Adipose tissue (tissue), 3 donors: ENCODE data around the gene COX8C. TPM values are rescaled to one million over a fixed set of nuclear protein-coding genes. Genes with fewer than 3 reads are reported as not detected.

Experiments used
- H3K27ac ChIP-seq: one replicate; pipeline ENCODE4 v1.5.1; 2013; ENCODE audit warnings: low read depth, low read length
- WGBS, 3 donors: extraction: QIAGEN DNeasy Blood & Tissue Kit; methylation state at CpG; one replicate each; pipeline ENCODE4 v1.1.7; 2013; 5-methylcytosine and 5-hydroxymethylcytosine counted together
- polyA plus RNA-seq, 3 donors: library from polyadenylated mRNA; stranded (reverse); fragments of 200-250 nt; gene quantifications; one replicate each; pipeline ENCODE4 v1.2.3, GENCODE V29; 2013
- donor health status: healthy with polysubstance abuse.
- donor health status: Bipolar disorder and iron deficiency.
- donor health status: healthy.

COX8C gene, protein sequence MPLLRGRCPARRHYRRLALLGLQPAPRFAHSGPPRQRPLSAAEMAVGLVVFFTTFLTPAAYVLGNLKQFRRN
- not detected for polyA plus RNA-seq

DNA sequence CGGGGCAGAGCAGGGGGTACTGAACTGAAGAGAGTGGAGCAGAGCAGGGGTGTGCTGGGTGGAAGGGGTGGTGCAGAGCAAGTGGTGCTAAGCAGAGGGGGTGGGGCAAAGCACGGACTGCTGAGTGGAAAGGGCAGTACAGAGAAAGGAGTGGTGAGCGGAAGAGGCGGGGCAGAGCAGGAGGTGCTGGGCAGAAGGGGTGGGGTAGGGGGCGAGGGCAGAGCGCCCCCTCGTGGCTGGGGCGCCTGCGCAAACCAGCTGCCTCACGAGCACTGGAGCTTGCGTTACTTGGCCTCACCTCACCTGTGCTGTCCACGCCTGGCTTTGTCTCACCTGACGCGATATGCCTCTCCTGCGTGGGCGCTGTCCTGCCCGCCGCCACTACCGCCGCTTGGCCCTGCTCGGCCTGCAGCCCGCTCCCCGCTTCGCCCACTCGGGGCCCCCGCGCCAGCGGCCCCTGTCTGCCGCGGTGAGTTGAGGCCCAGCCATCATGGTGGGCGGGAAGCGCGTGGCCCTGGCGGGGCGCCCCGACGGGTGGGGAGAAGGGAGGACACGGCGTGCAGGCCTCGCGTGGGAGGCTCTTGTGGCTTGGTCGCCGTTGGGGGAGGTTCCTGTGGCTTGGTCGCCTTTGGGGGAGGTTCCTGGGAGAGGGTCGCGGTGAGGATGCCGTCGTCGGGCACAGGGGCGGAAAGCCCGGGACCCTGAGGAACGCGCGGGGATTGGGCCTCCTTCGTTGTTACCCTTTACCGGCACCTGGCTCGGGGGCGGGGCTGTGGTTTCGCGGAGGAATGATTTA lies at the start of gene COX8C:
TSS of gene COX8C (plus strand) at position 257 of the 796 bp plus-strand sequence. CDS start at position 344, 87 bp downstream.
- 96 to 98% (median 97%) methylated on average over 40 to 60 of the region's 60 CpGs for WGBS, 3 donors
- H3K27ac ChIP-seq = no peak within 1 kb of the TSS

DNA sequence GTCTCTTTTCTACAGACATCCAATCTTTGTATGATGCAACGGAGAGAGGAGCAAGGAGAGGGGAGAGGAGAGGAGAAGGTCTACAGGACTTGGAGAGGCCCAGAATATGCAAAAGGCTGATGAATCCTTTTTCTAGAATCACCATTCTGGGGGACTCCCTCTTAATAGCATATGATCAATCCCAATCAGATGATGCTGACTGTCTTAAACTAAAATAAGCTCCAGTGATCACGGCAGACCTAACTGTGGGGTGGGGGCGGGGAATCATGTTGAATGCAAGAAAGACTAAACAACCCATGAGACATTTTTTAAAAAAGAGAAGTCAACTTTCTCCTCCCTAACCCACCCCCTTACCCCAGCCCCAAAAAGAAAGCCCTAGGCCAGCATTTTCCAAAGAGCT lies 47.6 kb upstream of the COX8C start:
- 73 to 81% (median 74%) methylated on average over 3 of the region's 3 CpGs for WGBS, 3 donors

DNA sequence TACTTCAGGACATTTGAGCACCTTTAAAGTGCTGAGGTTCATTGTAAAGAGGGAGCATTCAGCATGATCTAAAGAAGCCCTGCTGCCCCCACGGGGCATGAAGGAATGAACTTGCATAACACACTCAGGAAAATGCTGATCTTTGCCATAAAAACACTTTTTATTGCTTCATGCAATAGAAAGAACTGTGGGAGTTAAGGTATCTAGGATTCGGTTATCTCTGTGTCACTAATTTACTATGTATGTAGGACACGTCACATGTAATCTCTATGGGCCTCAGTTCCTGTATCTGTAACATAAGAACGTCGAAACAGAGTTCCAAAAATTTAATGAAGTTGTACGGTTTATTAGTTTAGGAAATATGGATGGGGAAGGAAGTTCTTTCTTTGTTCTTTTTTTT lies 47.1 kb upstream of the COX8C start:
- no peak overlapping the region for H3K27ac ChIP-seq
- 23 to 73% (median 32%) methylated on average over 6 of the region's 6 CpGs for WGBS, 3 donors

More for the DNA sequence above, 47.6 kb upstream of the COX8C start:
- H3K27ac ChIP-seq = no peak overlapping the region

DNA sequence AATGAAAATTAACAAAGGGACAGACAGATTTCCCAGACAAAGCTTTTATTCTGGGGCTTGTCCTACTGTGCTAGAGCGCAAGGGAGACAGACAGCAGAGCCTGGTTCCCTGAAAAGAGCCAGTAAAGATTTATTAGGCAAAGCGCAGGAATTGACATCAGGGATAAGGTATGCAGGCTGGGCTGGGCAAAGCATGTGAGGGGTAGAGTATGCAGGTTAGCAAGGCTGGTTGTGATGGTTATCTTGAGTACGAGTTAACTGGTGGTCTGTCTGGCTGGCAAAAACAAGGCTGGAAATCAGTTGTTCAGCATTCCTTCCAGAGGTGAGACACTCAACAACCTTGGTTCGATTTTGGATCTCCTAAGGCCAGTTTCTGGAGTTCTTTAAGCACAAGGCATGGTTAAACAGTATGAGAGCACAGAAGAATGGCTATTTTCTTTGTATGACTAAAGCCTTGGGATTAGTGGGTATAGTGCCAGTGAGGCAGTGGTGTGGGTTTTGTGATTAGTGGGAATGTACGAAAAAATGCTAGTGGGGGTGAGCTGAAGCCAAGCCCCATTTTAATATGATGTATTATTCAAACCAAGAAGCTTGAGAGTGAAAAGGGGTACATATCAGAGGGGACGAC lies 45.0 kb upstream of the COX8C start:
- 83 to 95% (median 92%) methylated on average over 6 of the region's 6 CpGs for WGBS, 3 donors
- no peak overlapping the region for H3K27ac ChIP-seq

DNA sequence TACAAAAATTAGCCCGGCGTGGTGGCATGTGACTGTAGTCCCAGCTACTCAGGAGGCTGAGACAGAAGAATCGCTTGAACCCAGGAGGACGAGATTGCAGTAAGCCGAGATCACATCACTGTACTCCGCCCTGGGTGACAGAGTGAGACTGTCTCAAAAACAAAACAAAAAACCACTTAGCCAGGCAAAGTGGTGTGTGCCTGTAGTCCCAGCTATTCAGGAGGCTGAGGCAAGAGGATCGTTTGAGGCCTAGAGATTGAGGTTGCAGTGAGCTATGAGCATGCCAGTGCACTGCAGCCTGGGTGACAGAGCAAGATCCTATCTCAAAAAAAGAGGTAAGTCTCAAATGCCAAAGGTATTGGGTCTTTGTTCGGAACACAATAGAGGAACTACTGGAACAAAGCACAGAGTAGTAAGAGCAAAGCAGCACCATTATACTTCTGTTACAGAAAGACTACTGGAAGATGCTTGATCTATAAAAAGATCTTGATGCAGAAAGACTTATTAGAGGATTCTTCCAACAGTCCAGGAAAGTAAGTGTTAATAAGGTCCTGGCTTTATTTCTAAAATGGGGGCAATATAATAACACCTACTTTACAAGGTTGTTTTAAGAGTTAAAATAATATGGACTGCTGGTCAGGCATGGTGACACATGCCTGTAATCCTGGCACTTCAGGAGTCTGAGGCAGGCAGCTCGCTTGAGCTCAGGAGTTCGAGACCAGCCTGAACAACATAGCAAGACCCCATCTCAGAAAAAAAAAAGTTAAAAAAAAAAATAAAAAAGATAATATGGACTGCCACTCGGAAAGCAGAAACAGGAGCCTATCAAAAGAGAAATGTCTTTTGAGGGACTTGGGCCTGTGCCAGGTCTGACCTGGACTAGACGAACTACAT lies 44.0 kb upstream of the COX8C start:
- H3K27ac ChIP-seq = no peak overlapping the region
- WGBS, 3 donors = 90 to 95% (median 92%) methylated on average over 12 of the region's 12 CpGs

DNA sequence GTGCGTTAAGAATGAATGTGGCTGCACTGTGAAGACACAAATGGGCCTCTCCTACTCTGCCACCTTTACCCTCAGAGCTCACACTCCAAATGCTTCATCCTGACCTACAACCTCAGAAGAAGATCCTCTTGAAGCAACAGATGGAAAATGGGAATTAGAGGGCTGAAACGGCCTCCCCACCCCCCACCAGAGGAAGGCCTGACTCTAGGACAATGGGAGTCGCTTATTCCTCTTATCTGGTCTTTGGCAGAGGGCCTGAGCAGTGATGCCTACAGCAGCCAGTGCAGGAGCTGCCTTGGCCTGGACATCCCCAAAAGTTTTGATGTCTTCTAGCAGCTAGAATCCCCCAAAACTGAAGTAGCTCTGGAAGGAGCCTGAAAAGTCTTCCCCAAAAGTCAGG lies 43.3 kb upstream of the COX8C start:
- 59 to 65% (median 64%) methylated on average over 3 of the region's 3 CpGs for WGBS, 3 donors
- H3K27ac ChIP-seq = no peak overlapping the region

DNA sequence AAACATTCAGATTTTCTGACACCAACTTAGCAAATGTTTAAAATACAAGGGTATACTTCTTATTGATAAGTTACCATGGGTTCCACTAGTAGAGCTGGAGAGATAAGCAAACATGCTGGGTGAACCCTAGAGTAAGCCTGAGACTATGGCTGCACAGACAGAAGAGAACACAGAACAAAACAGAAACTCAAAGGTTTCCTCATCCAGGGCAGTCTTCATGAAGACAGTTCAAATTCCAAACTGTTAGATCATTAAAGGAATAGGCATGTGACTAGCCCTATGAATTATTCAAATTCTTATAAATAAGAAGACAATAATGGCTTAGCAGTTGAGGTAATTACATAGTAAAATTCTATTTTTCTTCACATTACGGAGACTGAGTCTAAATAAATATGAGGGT lies 42.2 kb upstream of the COX8C start:
- 96 to 100% (median 97%) methylated on average over 1 of the region's 1 CpG for WGBS, 3 donors

DNA sequence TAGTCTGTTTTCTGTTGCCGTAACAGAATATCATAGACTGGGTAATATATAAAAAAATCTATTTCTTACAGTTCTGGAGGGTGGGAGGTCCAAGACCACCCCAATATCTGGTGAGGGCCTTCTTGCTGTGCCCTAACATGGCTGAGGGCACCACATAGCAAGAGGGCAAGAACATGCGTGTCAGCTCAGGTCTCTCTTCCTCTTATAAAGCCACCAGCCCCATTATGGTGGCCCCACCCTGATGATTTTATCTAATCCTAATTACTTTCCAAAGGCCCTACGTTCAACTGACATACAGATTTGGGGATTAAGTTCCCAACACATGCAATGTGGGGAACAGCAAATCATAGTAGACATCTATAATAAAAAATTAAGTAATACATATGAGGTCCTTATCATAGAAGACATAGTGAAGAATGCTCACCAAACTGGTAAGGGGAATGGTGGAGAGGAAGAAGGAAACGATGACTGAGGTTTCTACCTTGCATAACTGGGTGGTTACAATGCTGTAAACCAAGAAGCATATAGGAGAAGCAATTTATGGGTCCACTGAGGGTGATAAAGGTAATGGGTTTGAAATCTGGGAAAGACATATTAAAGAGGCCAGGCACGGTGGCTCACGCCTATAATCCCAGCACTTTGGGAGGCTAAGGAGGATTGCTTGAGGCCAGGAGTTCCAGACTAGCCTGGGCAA lies 41.1 kb upstream of the COX8C start:
- no peak overlapping the region for H3K27ac ChIP-seq
- 68 to 91% (median 76%) methylated on average over 6 of the region's 6 CpGs for WGBS, 3 donors

More for the DNA sequence above, 42.2 kb upstream of the COX8C start:
- H3K27ac ChIP-seq = no peak overlapping the region

DNA sequence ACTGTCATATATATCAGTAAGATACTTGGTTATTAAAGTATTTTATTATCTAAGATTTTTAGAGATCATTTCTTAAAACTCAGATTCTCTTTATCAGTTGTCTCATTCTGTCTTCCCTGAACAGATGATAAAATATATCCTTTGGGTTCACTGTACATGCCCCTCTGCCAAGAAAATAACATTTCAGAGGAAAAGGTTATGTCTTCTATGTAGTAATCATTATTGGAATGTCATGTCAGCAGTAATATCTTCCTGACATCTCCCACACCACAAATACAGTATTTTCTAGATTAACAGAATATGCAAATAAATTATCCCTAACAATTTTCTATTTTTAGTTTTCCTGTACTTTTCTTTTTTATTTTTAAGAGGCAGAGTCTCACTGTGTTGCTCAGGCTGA lies 40.2 kb upstream of the COX8C start:
- H3K27ac ChIP-seq = no peak overlapping the region

DNA sequence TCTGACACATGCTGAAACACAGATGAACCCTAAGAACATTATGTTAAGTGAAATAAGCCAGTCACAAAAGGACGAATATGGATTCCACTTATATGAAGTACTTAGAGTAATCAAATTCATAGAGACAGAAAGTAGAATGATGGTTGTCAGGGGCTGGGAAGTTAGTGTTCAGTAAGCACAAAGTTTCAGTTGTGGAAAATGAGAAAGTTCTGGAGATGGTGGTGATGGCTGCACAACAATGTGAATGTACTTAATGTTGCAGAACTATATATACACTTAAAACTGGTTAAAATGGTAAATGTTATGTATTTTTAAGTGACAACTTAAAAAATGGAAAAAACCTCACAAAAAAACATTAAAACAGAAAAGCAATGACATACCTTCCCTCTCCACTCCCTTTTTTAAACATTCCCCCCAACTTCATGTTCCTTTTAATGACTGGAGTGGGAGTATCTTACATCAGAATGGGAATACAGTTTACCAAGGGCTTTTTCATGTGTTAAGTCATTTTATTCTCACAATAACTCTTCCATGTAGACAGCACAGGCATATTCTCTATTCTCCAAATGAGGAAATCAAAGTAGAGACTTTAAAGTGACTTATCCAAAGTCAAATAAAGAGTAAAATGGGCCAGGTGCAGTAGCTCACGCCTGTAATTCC lies 38.2 kb upstream of the COX8C start:
- no peak overlapping the region for H3K27ac ChIP-seq
- WGBS, 3 donors = 70 to 84% (median 81%) methylated on average over 2 of the region's 2 CpGs

DNA sequence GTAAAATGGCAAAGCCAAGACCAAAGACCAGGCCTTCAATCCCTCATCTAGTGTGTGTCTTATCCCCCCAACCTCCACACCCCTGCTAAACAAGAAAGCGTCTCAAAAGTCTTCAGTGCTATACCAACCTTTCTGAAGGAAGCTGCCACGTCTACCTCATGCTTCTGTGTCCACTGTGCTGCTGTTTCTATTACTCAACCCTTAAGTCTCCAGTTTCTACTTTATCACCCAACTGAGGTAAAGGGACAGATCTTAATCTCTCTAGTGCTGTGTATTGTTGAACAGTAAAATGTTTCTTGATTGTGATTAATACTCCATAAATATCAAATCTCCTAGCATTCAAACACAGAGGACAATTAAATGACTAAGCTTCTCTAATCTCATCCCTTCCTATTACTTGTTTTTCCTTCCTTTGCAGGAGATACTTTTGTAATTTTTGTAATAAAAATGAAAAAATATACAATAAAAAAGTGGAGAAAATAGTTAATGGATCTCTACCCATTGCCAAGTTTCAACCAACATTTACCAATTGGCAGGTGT lies 37.5 kb upstream of the COX8C start:
- no peak overlapping the region for H3K27ac ChIP-seq
- 69 to 74% (median 72%) methylated on average over 2 of the region's 2 CpGs for WGBS, 3 donors

DNA sequence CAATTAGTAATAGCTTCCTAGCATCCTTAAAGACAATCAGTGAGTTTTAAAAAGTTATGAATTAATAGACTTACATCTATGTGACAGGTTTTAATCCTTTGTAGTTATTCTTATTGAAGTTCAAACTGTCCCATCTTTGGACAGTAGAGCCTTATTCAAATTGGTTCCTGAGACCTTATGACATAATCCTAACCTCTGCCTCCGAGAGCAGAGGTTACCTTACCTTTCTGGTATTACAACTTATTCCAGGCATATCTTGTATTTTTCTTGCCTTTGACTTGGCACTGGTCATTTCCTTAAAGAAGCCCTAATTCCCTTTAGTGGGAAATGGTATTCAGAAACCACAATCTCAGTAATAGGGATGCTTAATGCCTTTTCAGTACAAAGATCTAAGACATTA lies 35.9 kb upstream of the COX8C start:
- no peak overlapping the region for H3K27ac ChIP-seq
- WGBS, 3 donors = 29 to 69% (median 68%) methylated on average over 1 of the region's 1 CpG

DNA sequence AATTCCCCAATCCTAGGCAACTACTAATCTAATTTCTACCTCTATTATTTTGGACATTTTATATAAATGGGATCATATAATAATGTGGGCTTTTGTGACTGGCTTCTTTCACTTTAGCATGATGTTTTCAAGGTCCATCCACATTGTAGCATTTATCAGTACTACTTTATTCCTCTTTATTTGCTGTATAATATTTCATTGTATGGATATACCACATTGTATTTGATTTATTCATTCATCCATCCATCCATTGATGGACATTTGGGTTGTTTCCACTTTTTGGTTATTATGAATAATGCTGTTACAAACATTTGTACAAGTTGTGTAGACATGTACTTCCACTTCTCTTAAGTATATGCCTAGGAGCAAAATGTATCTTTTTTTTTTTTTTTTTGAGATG lies 31.4 kb upstream of the COX8C start:
- no peak overlapping the region for H3K27ac ChIP-seq

DNA sequence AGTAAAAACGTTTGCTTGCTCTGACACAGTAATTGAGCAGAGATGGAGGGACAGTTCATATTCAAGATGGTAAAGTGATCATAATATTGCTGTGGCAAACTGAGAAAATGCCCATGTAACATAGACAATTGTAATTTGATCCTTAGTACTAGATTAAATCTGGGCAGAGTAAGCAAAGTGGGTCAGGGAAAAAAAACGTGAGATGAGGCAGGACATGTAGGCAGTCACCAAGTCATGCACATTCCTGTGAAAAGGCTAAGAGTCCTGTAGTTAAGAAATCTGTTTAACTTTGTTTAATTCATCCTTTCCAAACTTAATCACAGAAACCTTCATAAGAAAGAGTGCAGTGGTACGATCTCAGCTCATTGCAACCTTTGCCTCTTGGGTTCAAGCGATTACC lies 30.3 kb upstream of the COX8C start:
- WGBS, 3 donors = 74 to 82% (median 80%) methylated on average over 4 of the region's 4 CpGs
- no peak overlapping the region for H3K27ac ChIP-seq

DNA sequence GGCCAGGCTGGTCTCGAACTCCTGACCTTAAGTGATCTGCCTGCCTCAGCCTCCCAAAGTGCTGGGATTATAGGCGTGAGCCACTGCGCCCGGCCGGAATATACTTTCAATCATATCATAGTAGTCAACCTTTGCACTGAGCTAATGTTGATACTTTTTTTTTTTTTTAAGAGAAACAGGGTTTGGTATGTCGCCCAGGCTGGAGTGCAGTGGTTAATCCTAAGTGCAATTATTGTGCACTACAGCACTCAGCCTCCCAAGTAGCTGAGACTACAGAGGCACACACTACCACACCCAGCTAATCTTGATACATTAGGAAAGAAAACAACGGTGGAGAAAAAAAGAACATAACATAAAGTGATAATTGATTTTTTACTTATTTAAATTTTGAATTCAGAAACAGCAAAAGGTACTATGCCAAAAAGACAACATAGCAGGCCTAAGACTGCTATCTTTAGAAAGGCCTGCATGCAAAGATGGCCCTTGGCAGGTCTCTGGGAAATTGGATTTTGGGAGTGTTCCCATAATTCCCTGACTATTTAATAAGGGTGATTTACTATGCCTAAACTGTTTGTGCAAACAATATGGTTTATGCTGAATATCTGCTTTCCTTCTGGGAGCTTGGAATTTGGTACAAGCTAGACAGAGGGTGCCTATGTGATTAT lies 29.6 kb upstream of the COX8C start:
- 78 to 91% (median 84%) methylated on average over 7 of the region's 7 CpGs for WGBS, 3 donors
- H3K27ac ChIP-seq = no peak overlapping the region

DNA sequence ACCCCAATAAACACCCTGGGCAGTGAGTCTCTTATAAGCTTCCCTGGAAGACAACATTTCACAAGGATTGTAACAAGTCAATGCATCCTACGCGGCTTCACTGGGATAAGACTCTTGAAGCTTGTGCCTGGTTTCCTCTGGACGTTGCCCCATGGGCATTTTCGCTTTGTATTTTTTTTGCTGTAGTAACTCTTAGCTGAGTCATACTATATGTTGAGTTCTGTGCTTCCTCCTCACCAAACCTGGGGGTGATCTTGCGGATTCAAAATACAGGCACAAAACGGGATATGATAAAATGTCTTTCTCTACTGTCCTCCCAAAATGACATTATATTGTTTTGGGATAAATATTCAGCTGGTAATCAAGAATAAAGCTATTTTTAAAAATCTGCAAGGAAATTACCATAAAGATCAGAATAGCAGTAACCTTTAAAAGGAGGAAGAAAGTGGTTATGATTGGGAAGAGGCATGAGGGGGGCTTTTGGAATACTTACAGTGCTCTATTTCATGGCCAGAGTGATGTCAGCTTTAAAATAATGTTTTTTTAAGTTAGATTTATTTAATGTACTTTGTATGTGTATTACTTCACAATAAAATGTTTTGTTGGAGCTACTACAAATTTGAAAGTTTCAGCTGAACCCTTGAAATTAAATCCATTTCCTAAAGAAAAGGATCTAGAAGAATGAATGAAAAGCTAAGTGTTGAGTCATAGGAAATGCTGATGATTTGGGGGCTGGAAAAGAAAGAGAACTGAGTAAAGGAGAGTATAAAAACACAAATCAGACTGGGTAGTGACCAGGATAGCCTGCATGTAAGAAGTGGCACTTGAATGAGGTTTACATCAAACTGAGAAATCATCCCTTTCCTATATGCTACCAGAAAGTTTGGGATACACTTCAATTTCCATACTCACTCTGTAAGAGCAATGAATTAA lies 28.8 kb upstream of the COX8C start:
- 40 to 77% (median 44%) methylated on average over 6 of the region's 6 CpGs for WGBS, 3 donors
- no peak overlapping the region for H3K27ac ChIP-seq
